GM12891 (cell line): Measurements from ENCODE around the gene C3.

Experiments
- POLR2A ChIP-seq: IDR thresholded peaks from 2 replicates; pipeline ENCODE4 v1.6.1; 2011; ENCODE audit warnings: low read depth, low read length, control low read depth
- SPI1 ChIP-seq: IDR thresholded peaks from 2 replicates; pipeline ENCODE4 v1.6.1; 2011; ENCODE audit warnings: low read depth, low read length, control low read depth
- TAF1 ChIP-seq: IDR thresholded peaks from 2 replicates; pipeline ENCODE4 v1.6.1; 2011; ENCODE audit warnings: low read depth, low read length, control low read depth

DNA sequence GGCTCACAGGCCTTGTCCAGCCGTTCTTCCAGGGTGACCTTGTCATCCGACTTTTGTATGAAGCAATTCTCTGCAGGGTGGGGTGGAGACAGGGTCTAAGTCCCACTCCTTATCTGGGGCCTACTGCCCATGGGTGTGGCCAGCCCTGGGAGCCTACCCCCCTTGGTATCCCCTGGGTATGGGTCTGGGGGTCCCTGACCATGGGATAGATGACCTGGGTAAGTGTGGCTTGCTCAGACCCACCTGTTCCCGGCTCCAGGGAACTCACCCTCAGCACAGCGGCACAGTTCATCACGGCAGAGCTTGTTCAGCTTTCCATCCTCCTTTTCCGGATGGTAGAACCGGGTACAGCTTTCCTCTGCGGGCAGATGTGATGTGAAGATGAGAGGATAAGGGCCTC lies 41.3 kb downstream of the C3 start:
- TF ChIP-seq TAF1 (no peak), POLR2A (no peak), SPI1 (no peak)
